Transverse colon (tissue), 4 donors: ENCODE data around the gene NOC2L. TPM values are rescaled to one million over a fixed set of nuclear protein-coding genes. Genes with fewer than 3 reads are reported as not detected.

Experiments
- DNase-seq: peaks from one replicate; pipeline ENCODE4 v3.0.0-alpha.2; 2019
- H3K27ac ChIP-seq, 4 donors: fragments of 200-600 bp; sonication (generic); 2 replicates each; pipeline ENCODE4 v1.5.1; 2016 to 2018; ENCODE audit warnings: inconsistent platforms in 4 of 4
- H3K27me3 ChIP-seq: fragments of 200-600 bp; sonication (generic); 2 replicates; pipeline ENCODE4 v1.5.1; 2017; ENCODE audit warnings: inconsistent platforms
- H3K36me3 ChIP-seq, 4 donors: fragments of 200-600 bp; sonication (generic); 2 replicates each; pipeline ENCODE4 v1.5.1; 2017 to 2019; ENCODE audit warnings: inconsistent platforms in 4 of 4
- H3K4me1 ChIP-seq, 4 donors: fragments of 200-600 bp; sonication (generic); 2 replicates each; pipeline ENCODE4 v1.5.1; 2017 to 2020; ENCODE audit warnings: inconsistent platforms in 4 of 4
- H3K4me3 ChIP-seq, 4 donors: fragments of 200-600 bp; sonication (generic); 1 replicate in 1 of 4; 2 replicates in 3 of 4; pipeline versions ENCODE4 v1.5.1 to v1.6.1; 2017 to 2019; ENCODE audit warnings: inconsistent platforms in 4 of 4
- H3K9me3 ChIP-seq, 2 donors: fragments of 200-600 bp; sonication (generic); 2 replicates each; pipeline ENCODE4 v1.5.1; 2017 to 2019; ENCODE audit warnings: inconsistent platforms in 2 of 2
- CTCF ChIP-seq, 5 experiments: fragments of 200-600 bp in 3 of 5; fragments of 450-650 bp in 2 of 5; sonication (generic) in 3 of 5; IDR thresholded peaks; 1 replicate in 2 of 5; 2 replicates in 3 of 5; pipeline ENCODE4 v1.5.1; 2016 to 2017; ENCODE audit warnings: antibody characterized with exemption in 5 of 5, inconsistent platforms in 3 of 5, mild to moderate bottlenecking in 2 of 5, moderate library complexity in 1 of 5
- EP300 ChIP-seq: sonication (generic); formaldehyde crosslinking; IDR thresholded peaks from one replicate; pipeline ENCODE4 v1.6.1; 2017; ENCODE audit warnings: antibody characterized with exemption, low read depth
- POLR2A ChIP-seq: fragments of 450-650 bp; IDR thresholded peaks from one replicate; pipeline ENCODE4 v1.6.1; 2016; ENCODE audit warnings: antibody characterized with exemption, mild to moderate bottlenecking, moderate library complexity
- POLR2AphosphoS5 ChIP-seq, 3 donors: sonication (generic); formaldehyde crosslinking; IDR thresholded peaks; one replicate each; pipeline ENCODE4 v1.6.1; 2016; ENCODE audit warnings: antibody characterized with exemption in 3 of 3
- WGBS, 2 donors: methylation state at CpG; one replicate each; pipeline ENCODE4 v1.1.5; 2018; ENCODE audit warnings: low coverage in 1 of 2; 5-methylcytosine and 5-hydroxymethylcytosine counted together
- in situ Hi-C, 4 donors: fragments of 200-750 bp; cut with MboI; loops; one replicate each; pipeline versions ENCODE4 v1.15.0 to v1.15.1; 2017; ENCODE audit warnings: low sequenced_read_pairs in 3 of 4, low pct_ligation_motif_present in 1 of 4, low pct_unique_long_range_greater_than_20kb in 1 of 4
- intact Hi-C: fragments of 100-400 bp; cut with DNase I; formaldehyde crosslinking; loops from one replicate; pipeline ENCODE4 v1.15.1; 2023; ENCODE audit warnings: low total_unique reads
- total RNA-seq, 4 donors: library from RNA; depleted of rRNA; stranded (reverse); fragments of >200 nt; gene quantifications; one replicate each; pipeline ENCODE4 v1.1.0, GENCODE V29; 2016

The NOC2L gene
- total RNA-seq, 4 donors from 2014 or later = 17.6 to 50.4 (median 31.6) TPM

- Histone ChIP-seq H3K4me3 (no peak overlapping the region), H3K36me3 (no peaks in the 10 kb centered on the region), H3K27ac (no peak overlapping the region), H3K27me3 (peaks cover 91% of the 10 kb centered on the region), H3K4me1 (peaks cover 3 to 22% (median 16%) of the 10 kb centered on the region in 4 donors), H3K9me3 (no peaks in the 10 kb centered on the region)
- no peak for TF ChIP-seq CTCF (IDR thresholded peaks at IDR 0.05)
- no peak for TF ChIP-seq POLR2A
- no peak for TF ChIP-seq EP300
- no peak for TF ChIP-seq POLR2AphosphoS5 (IDR thresholded peaks at IDR 0.05)
- WGBS, 2 donors = 68% methylated on average over 39 of the region's 40 CpGs; no CpG with 5 or more reads in 1 of the 2 donors
- intact Hi-C loops = no loop called here
- in situ Hi-C loops = no loop called here
- DNase-seq = no peak
These were observed 29.1 kb downstream of the NOC2L start for GRCh38 chr1:929712-930632.

GRCh38 chr1:928825-929661, 30.0 kb downstream of the NOC2L start:
- H3K9me3 ChIP-seq = no peaks in the 10 kb centered on the region
- no peak overlapping the region for H3K4me3 ChIP-seq
- H3K4me1 ChIP-seq = peaks cover 3 to 26% (median 22%) of the 10 kb centered on the region in 4 donors
- DNase-seq = no peak
- in situ Hi-C loops (no loop called here), intact Hi-C loops (no loop called here)
- WGBS, 2 donors = 40% methylated on average over 40 of the region's 40 CpGs; no CpG with 5 or more reads in 1 of the 2 donors
- no peaks in the 10 kb centered on the region for H3K36me3 ChIP-seq
- no peak overlapping the region for H3K27ac ChIP-seq
- H3K27me3 ChIP-seq = peaks cover 98% of the 10 kb centered on the region
- no peak for TF ChIP-seq EP300
- no peak for TF ChIP-seq CTCF (IDR thresholded peaks at IDR 0.05)
- TF ChIP-seq POLR2AphosphoS5 (IDR thresholded peaks at IDR 0.05) = no peak
- TF ChIP-seq POLR2A = no peak

- no peaks in the 10 kb centered on the region for H3K36me3 ChIP-seq
- peaks cover 11 to 28% (median 21%) of the 10 kb centered on the region in 4 donors for H3K4me1 ChIP-seq
- H3K27ac ChIP-seq = no peak overlapping the region
- H3K27me3 ChIP-seq = peaks cover 100% of the 10 kb centered on the region
- 37 to 70% methylated on average over 3 to 10 of the region's 10 CpGs for WGBS, 2 donors
- intact Hi-C loops = no loop called here
- in situ Hi-C loops = no loop called here
- TF ChIP-seq POLR2A (no peak), EP300 (no peak), CTCF (IDR thresholded peaks at IDR 0.05) (no peak), POLR2AphosphoS5 (IDR thresholded peaks at IDR 0.05) (no peak)
- no peaks in the 10 kb centered on the region for H3K9me3 ChIP-seq
- DNase-seq = no peak
- H3K4me3 ChIP-seq = no peak overlapping the region
These were observed 31.3 kb downstream of the NOC2L start for GRCh38 chr1:927748-928147.

GRCh38 chr1:927234-927633, 31.8 kb downstream of the NOC2L start:
- no peak overlapping the region for H3K4me3 ChIP-seq
- in situ Hi-C loops = no loop called here
- no peaks in the 10 kb centered on the region for H3K36me3 ChIP-seq
- TF ChIP-seq EP300 (no peak), CTCF (IDR thresholded peaks at IDR 0.05) (no peak), POLR2AphosphoS5 (IDR thresholded peaks at IDR 0.05) (no peak), POLR2A (no peak)
- intact Hi-C loops = no loop called here
- no peaks in the 10 kb centered on the region for H3K9me3 ChIP-seq
- H3K27ac ChIP-seq = no peak overlapping the region
- peaks cover 11 to 27% (median 21%) of the 10 kb centered on the region in 4 donors for H3K4me1 ChIP-seq
- H3K27me3 ChIP-seq = peaks cover 100% of the 10 kb centered on the region
- no peak for DNase-seq
- WGBS, 2 donors = 30% methylated on average over 6 of the region's 9 CpGs; no CpG with 5 or more reads in 1 of the 2 donors
